ENCODE results near the gene ZNF507. TPM values are rescaled to one million over a fixed set of nuclear protein-coding genes. Genes with fewer than 3 reads are reported as not detected.

ZNF507 gene
- total and polyA plus RNA-seq, 2 of the 8 experiments (the other 6 are each of a cell fraction or from before 2014, with no cell fraction given) = 8.6 to 28.8 TPM

- DNase-seq (ENCODE audit: low read depth in 1 of 2, low spot score in 2 of 2) (peak; percentile 84 to 98), FAIRE-seq (no peak)
- no peak within 1 kb of the TSS for H3K14ac ChIP-seq (ENCODE audit: insufficient read length)
- peak within 1 kb of the TSS; percentile 76 to 89 (median 87) for H3K4me3 ChIP-seq (ENCODE audit: extremely low read depth in 1 of 4, insufficient read depth in 2 of 4, low read depth in 3 of 4, low read length in 4 of 4)
- H3K23me2 ChIP-seq (ENCODE audit: low read depth, low read length) = no peaks in the 10 kb centered on the region; the same call in 1 of the 2 replicates
- ChIA-PET CTCF (ENCODE audit: partially characterized antibody) (no interaction called here), POLR2A (ENCODE audit: partially characterized antibody) (interaction anchor here (0.7 to 3.3 kb wide), 11 partner anchors 11 to 271 kb away, joined by 3 to 13 read pairs (median 3); no protein-coding TSS in a partner anchor)
- H3K79me1 ChIP-seq (ENCODE audit: low read depth, low read length) = 0 out of 2 replicates have a peak, but pooled peaks cover 3% of the 10 kb centered on the region
- H2BK120ac ChIP-seq (replicated peaks; ENCODE audit: low read depth, low read length) = no peak within 1 kb of the TSS
- peaks cover 2 to 3% of the 10 kb centered on the region in 2 experiments for H4K20me1 ChIP-seq (replicated peaks in 1 of 2; ENCODE audit: control insufficient read depth in 1 of 2, insufficient read depth in 2 of 2, low read length in 2 of 2)
- peak within 1 kb of the TSS; percentile 25 for H4K91ac ChIP-seq (replicated peaks; ENCODE audit: insufficient read length, low read length)
- peak within 1 kb of the TSS; percentile 73 to 83 for H3K4me2 ChIP-seq (ENCODE audit: insufficient read depth in 1 of 2, low read depth in 2 of 2, low read length in 2 of 2)
- peak within 1 kb of the TSS; percentile 34 for H3K56ac ChIP-seq (replicated peaks; ENCODE audit: insufficient read length, low read depth, low read length)
- H3K27me3 ChIP-seq (replicated peaks in 1 of 4; ENCODE audit: control insufficient read depth in 3 of 4, extremely low read depth in 1 of 4, insufficient read depth in 3 of 4, low read length in 3 of 4) = no peaks in the 10 kb centered on the region; a peak in 1 of 7 replicates
- peaks cover 2 to 14% (median 7%) of the 10 kb centered on the region in 4 experiments; a peak in 6 of 7 replicates for H3K4me1 ChIP-seq (replicated peaks in 1 of 4; ENCODE audit: control insufficient read depth in 3 of 4, insufficient read depth in 4 of 4, low read length in 3 of 4)
- peak within 1 kb of the TSS; percentile 87 for H2BK5ac ChIP-seq (ENCODE audit: low read depth, low read length)
- H3K18ac ChIP-seq (ENCODE audit: extremely low read depth, low read length) = 0 out of 2 replicates have a peak within 1 kb of the TSS, but pooled peaks have one; percentile 55
- H3K4ac ChIP-seq (replicated peaks; ENCODE audit: insufficient read length, low read depth, low read length) = no peak within 1 kb of the TSS
- no peaks in the 10 kb centered on the region for H3K9me3 ChIP-seq (ENCODE audit: insufficient read depth in 2 of 2, low read depth in 1 of 2, low read length in 1 of 2)
- peaks cover 0 to 28% of the 10 kb centered on the region in 2 experiments; a peak in 2 of 4 replicates for H3K79me2 ChIP-seq (ENCODE audit: control insufficient read depth in 1 of 2, insufficient read depth in 2 of 2, low read length in 2 of 2)
- WGBS, 2 experiments (ENCODE audit: extremely low coverage in 1 of 2, insufficient coverage in 1 of 2, insufficient read length in 1 of 2, insufficient replicate concordance in 2 of 2, low coverage in 1 of 2, low lambda C conversion rate in 2 of 2, missing lambda C conversion rate in 1 of 2) = 3% methylated on average over 27 of the region's 104 CpGs; no CpG with 5 or more reads in 1 of the 2 experiments
- H3K36me3 ChIP-seq (ENCODE audit: control insufficient read depth in 2 of 4, insufficient read depth in 4 of 4, low read length in 3 of 4) = peaks cover 0 to 22% (median 16%) of the 10 kb centered on the region in 4 experiments; a peak in 7 of 8 replicates
- H2BK15ac ChIP-seq (ENCODE audit: low read length) = no peak within 1 kb of the TSS
- H4K5ac ChIP-seq (ENCODE audit: insufficient read length, low read depth, low read length) = peak within 1 kb of the TSS; percentile 90
- H3K27ac ChIP-seq (ENCODE audit: low read depth, low read length) = peak within 1 kb of the TSS; percentile 96
- peak within 1 kb of the TSS; percentile 91 to 97 (median 93) for H3K9ac ChIP-seq (replicated peaks in 1 of 4; ENCODE audit: extremely low read depth in 1 of 4, low read depth in 3 of 4, low read length in 3 of 4)
- H3K23ac ChIP-seq (ENCODE audit: insufficient read length) = no peak within 1 kb of the TSS
- H4K8ac ChIP-seq (ENCODE audit: extremely low read depth, insufficient read depth, low read length) = peak within 1 kb of the TSS; percentile 97
- H2AK5ac ChIP-seq (ENCODE audit: low read depth, low read length) = peak within 1 kb of the TSS; percentile 47; the same call in 1 of the 2 replicates
- H2BK12ac ChIP-seq (ENCODE audit: low read depth, low read length) = no peak within 1 kb of the TSS
- no peak within 1 kb of the TSS for H2BK20ac ChIP-seq (ENCODE audit: low read length)
- H2AFZ ChIP-seq (ENCODE audit: low read length) = no peak within 1 kb of the TSS
- TF ChIP-seq MAX (IDR thresholded peaks at IDR 0.05) (peak; percentile 71), TAF1 (IDR thresholded peaks at IDR 0.05; ENCODE audit: low read depth, low read length) (peak; percentile 95), SUZ12 (IDR thresholded peaks at IDR 0.05; ENCODE audit: low read length) (no peak), GTF2F1 (IDR thresholded peaks at IDR 0.05; ENCODE audit: borderline replicate concordance, low read depth, low read length) (peak; percentile 21), CHD2 (IDR thresholded peaks at IDR 0.05; ENCODE audit: low read length) (peak; percentile 59; the same call in 1 of the 2 replicates), YY1 (IDR thresholded peaks at IDR 0.05; ENCODE audit: low read depth, low read length) (no peak), KDM4A (IDR thresholded peaks at IDR 0.05; ENCODE audit: low read depth, low read length, severe bottlenecking) (peak; percentile 76), E2F6 (IDR thresholded peaks at IDR 0.05) (peak; percentile 36; the same call in 1 of the 2 replicates), EGR1 (IDR thresholded peaks at IDR 0.05; ENCODE audit: borderline replicate concordance, low read depth, low read length) (peak; percentile 21; the same call in 1 of the 2 replicates), POLR2AphosphoS5 (IDR thresholded peaks at IDR 0.05; ENCODE audit: low read depth, low read length) (peak; percentile 98), TEAD4 (IDR thresholded peaks at IDR 0.05; ENCODE audit: low read depth, low read length) (no peak)
Observed at GRCh38 chr19:32405431-32406160, 60.2 kb downstream of the ZNF507 start, which contains the start of gene DPY19L3. TSS of gene DPY19L3 (plus strand) at chr19:32405770. CDS start at chr19:32408254, 2,484 bp downstream.
